Kidney (tissue), 14 donors: ENCODE data around the gene OGFOD2. TPM values are rescaled to one million over a fixed set of nuclear protein-coding genes. Genes with fewer than 3 reads are reported as not detected.
A peak's percentile ranks its signal among the peaks of the same experiment; 100 is the strongest.

Experiments
- DNase-seq, 5 donors: peaks; one replicate each; pipeline ENCODE4 v3.0.0-alpha.2; 2013 to 2020
- FAIRE-seq: peaks from 2 replicates; lab custom pipeline; 2012; peaks lifted over from hg19 to GRCh38; lab: Jason Lieb, UNC
- H3K27ac ChIP-seq, 2 donors: one replicate each; pipeline ENCODE4 v1.7.0; 2013; ENCODE audit warnings: low read depth in 2 of 2, low read length in 2 of 2, inconsistent platforms in 1 of 2
- H3K27me3 ChIP-seq: one replicate; pipeline ENCODE4 v1.7.1; 2013; ENCODE audit warnings: low read length, inconsistent platforms; ENCODE audit not compliant: control insufficient read depth, insufficient read depth
- H3K36me3 ChIP-seq, 3 donors: one replicate each; pipeline versions ENCODE4 v1.7.0 to v1.7.1; 2013; ENCODE audit warnings: low read length in 3 of 3, control low read depth in 1 of 3, inconsistent platforms in 1 of 3; ENCODE audit not compliant: insufficient read depth in 3 of 3, control insufficient read depth in 2 of 3
- H3K4me1 ChIP-seq, 3 donors: one replicate each; pipeline versions ENCODE4 v1.7.0 to v1.7.1; 2013; ENCODE audit warnings: low read length in 3 of 3, inconsistent platforms in 1 of 3, low read depth in 1 of 3; ENCODE audit not compliant: control insufficient read depth in 2 of 3, insufficient read depth in 2 of 3
- H3K4me3 ChIP-seq, 3 donors: one replicate each; pipeline versions ENCODE4 v1.7.0 to v1.8.1; 2013; ENCODE audit warnings: low read length in 3 of 3, control low read depth in 1 of 3, inconsistent platforms in 1 of 3
- H3K9ac ChIP-seq, 3 donors: one replicate each; pipeline versions ENCODE4 v1.7.0 to v1.7.1; 2013; ENCODE audit warnings: low read length in 3 of 3, control low read depth in 1 of 3, inconsistent platforms in 1 of 3
- H3K9me3 ChIP-seq, 3 donors: one replicate each; pipeline versions ENCODE4 v1.7.0 to v1.7.1; 2013; ENCODE audit warnings: low read length in 3 of 3, control low read depth in 1 of 3, inconsistent platforms in 1 of 3; ENCODE audit not compliant: control insufficient read depth in 2 of 3, insufficient read depth in 1 of 3
- intact Hi-C: fragments of 100-400 bp; cut with DNase I; formaldehyde crosslinking; loops from one replicate; pipeline ENCODE4 v1.11.1; 2022
- polyA plus RNA-seq: library from polyadenylated mRNA; stranded (reverse); fragments of 350-450 nt; fragmentation: Illumina TruSeq; extraction: RNeasy Lipid Tissue Mini Kit (QIAGEN cat#74804); gene quantifications from one replicate; pipeline ENCODE4 v1.2.3, GENCODE V29; 2014; ENCODE audit warnings: low read depth, low replicate concordance; ENCODE audit not compliant: insufficient read depth
- total RNA-seq: library from RNA; stranded (reverse); fragmentation: NEBNext Ultra II Directional; extraction: Animal tissue kit (Norgen Biotek cat#: 25700); gene quantifications from one replicate; pipeline ENCODE4 v1.2.1, GENCODE V29; 2021
- TF ChIP-seq, protein P1 (sequence below): IDR thresholded peaks from 3 replicates; pipeline ENCODE4 v1.5.1; 2012; ENCODE audit warnings: mild to moderate bottlenecking, moderate library complexity, borderline replicate concordance; ENCODE audit not compliant: insufficient read depth; ENCODE audit errors: extremely low read depth
- donor health status: control.
- donor health status: control.
- donor health status: control.
- donor health status: control.
- donor health status: control.
- donor health status: DM: yes; HTN: yes; CAD: no.
- donor health status: Normal renal cell carcinoma (clear cell type).

OGFOD2 gene
- total and polyA plus RNA-seq, 2 donors from 2014 or later: 22.9 to 27.5 TPM

DNA sequence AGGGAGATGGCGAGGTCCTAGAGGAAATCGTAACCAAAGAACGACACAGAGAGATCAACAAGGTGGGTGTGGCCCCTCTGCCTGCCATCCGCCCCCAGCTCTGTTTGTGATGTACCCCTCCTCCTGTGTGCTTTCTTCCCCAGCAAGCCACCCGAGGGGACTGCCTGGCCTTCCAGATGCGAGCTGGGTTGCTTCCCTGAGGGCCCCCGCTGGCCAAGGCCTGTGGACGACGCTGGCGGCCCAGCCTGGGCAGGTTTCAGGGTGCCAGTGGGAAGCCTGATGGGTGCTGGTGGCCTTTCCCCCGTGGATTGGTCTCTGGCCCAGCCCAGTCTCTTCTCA is 7.4 kb downstream of the OGFOD2 start:
- Histone ChIP-seq H3K27ac (no peak overlapping the region), H3K36me3 (peaks cover 0 to 7% (median 3%) of the 10 kb centered on the region in 3 donors), H3K9me3 (no peaks in the 10 kb centered on the region), H3K4me1 (peaks cover 3 to 49% (median 19%) of the 10 kb centered on the region in 3 donors), H3K9ac (peak overlapping the region in 1 of 3 donors; percentile 73), H3K4me3 (peak overlapping the region in 1 of 3 donors; percentile 77), H3K27me3 (no peaks in the 10 kb centered on the region)
- FAIRE-seq: no peak
- TF ChIP-seq, protein P1, sequence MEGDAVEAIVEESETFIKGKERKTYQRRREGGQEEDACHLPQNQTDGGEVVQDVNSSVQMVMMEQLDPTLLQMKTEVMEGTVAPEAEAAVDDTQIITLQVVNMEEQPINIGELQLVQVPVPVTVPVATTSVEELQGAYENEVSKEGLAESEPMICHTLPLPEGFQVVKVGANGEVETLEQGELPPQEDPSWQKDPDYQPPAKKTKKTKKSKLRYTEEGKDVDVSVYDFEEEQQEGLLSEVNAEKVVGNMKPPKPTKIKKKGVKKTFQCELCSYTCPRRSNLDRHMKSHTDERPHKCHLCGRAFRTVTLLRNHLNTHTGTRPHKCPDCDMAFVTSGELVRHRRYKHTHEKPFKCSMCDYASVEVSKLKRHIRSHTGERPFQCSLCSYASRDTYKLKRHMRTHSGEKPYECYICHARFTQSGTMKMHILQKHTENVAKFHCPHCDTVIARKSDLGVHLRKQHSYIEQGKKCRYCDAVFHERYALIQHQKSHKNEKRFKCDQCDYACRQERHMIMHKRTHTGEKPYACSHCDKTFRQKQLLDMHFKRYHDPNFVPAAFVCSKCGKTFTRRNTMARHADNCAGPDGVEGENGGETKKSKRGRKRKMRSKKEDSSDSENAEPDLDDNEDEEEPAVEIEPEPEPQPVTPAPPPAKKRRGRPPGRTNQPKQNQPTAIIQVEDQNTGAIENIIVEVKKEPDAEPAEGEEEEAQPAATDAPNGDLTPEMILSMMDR: no peak
- intact Hi-C loops: no loop called here
- DNase-seq: peak in 2 of 5 donors; percentile 38 to 71

- intact Hi-C loops: no loop called here
- no peaks in the 10 kb centered on the region for H3K9me3 ChIP-seq
- no peak overlapping the region for H3K9ac ChIP-seq
- DNase-seq (peak in 2 of 5 donors; percentile 45 to 50), FAIRE-seq (no peak)
- peaks cover 0 to 7% (median 3%) of the 10 kb centered on the region in 3 donors for H3K36me3 ChIP-seq
- peak overlapping the region; percentile 11 to 40 for H3K27ac ChIP-seq
- TF ChIP-seq, protein P1: no peak
- H3K4me1 ChIP-seq: peaks cover 3 to 49% (median 19%) of the 10 kb centered on the region in 3 donors
- H3K4me3 ChIP-seq: no peak overlapping the region
- no peaks in the 10 kb centered on the region for H3K27me3 ChIP-seq
Observed at GRCh38 chr12:122982963-122983788, 8.1 kb downstream of the OGFOD2 start.

DNA sequence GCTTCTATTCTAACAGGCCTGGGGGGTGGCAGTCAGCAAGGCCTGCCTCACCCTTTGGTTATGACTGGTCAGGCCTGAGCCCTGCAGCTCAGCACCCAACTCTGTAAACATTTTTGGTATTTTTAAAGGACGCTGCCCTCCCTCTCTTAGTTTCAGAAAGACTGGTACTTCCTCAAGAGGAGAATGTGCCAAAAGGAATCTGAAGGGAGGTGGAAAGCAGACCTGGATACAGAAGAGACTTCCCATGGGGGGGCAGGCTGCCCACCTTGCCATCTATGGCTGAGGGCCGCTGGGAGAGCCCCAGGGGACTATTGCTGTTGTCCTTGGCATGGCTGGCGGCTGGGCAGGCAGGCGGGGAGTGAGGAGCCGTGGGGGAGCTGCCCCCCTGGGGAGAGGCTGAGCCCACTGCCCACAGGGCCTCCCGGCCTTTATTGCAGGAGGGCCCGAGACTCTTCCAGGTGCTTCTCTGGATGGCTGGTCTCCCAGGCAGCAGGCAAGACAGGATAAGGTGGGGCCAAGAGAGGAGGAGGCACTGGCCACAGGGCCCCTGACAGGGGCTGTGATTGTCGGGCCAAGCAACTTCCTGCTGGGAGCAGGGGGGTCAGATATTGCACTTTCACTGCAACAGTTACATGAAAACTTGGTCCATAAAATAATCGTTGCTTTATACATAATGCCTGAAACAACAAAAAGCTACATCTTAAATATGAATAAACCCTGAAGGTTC is 8.9 kb downstream of the OGFOD2 start:
- FAIRE-seq: no peak
- Histone ChIP-seq H3K9ac (peak overlapping the region in 1 of 3 donors; percentile 9), H3K36me3 (peaks cover 0 to 4% (median 4%) of the 10 kb centered on the region in 3 donors), H3K4me3 (no peak overlapping the region), H3K27me3 (no peaks in the 10 kb centered on the region), H3K27ac (peak overlapping the region; percentile 40 to 71), H3K4me1 (peaks cover 3 to 48% (median 19%) of the 10 kb centered on the region in 3 donors), H3K9me3 (no peaks in the 10 kb centered on the region)
- TF ChIP-seq, protein P1: no peak
- DNase-seq: peak in 2 of 5 donors; percentile 58 to 72
- intact Hi-C loops: no loop called here
